M059J (cell line): ENCODE results near the gene SHC3. TPM values are rescaled to one million over a fixed set of nuclear protein-coding genes. Genes with fewer than 3 reads are reported as not detected.
A peak's percentile ranks its signal among the peaks of the same experiment; 100 is the strongest.

Experiments
- DNase-seq: peaks from one replicate; pipeline ENCODE4 v3.0.0-alpha.2; 2012; ENCODE audit warnings: low read depth
- total RNA-seq: library from RNA; depleted of rRNA; stranded (reverse); fragments of >200 nt; shearing (Covaris generic); gene quantifications from 2 replicates; pipeline ENCODE4 v1.2.3, GENCODE V29; 2014

The SHC3 gene
- total RNA-seq, 1 experiment from 2014 or later, result 3.2 TPM

DNA sequence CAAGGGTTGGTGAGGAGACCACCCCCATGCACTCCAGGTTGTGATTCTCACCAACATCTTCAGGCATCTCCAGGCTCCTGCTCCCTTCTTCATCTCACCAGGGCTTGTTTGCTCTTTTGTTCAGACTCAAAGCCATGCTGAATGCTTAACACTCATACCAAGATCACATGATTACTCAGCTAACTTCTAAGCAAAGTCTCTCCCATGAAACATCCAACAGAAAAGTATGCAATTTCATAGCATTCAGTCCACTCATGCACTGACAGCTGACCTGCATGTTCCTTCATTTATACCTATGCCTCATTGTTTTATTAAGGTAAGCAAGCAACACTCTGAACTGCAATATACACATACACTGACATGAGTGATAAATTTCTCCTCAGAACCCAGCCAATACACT lies 69.0 kb downstream of the SHC3 start:
- DNase-seq, result no peak

- no peak for DNase-seq
Measured at GRCh38 chr9:89107406-89107805, 71.2 kb downstream of the SHC3 start.

DNA sequence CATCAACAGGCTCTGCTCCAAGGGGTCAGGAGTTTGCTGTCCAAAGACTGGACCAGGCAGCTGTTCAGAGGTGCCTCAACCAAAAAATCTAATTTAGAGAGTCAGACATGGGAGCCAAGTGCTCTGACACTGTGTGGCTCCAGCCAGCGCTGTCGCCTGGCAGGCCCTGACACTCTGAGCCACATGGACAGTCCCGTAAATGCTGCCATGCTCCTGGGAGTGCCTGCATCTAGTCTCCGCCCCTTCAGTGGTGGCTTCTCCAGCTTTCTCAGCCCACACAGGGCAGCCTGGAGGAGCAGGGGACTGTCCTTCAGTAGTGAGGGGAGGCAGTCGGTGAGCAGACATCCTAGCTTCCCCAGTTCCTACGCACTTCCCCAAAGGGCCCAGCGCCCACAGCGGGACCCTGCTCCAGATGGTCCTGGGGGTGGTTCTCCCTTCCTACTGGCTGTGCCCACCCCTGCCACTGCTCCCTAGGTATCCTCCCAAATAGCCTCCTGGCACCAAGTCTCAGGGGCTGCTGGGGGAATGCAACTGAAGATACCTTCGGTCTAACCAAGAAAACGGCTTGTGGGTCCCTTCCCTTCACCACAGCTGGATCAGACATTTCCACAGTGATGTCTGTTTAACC lies 72.3 kb downstream of the SHC3 start:
- no peak for DNase-seq

- DNase-seq, result no peak
Measured at GRCh38 chr9:89104821-89105220, 73.8 kb downstream of the SHC3 start.

GRCh38 chr9:89097219-89097618 lies 81.4 kb downstream of the SHC3 start:
- DNase-seq, result no peak

- no peak for DNase-seq
Measured at GRCh38 chr9:89096807-89097206, 81.8 kb downstream of the SHC3 start.

DNA sequence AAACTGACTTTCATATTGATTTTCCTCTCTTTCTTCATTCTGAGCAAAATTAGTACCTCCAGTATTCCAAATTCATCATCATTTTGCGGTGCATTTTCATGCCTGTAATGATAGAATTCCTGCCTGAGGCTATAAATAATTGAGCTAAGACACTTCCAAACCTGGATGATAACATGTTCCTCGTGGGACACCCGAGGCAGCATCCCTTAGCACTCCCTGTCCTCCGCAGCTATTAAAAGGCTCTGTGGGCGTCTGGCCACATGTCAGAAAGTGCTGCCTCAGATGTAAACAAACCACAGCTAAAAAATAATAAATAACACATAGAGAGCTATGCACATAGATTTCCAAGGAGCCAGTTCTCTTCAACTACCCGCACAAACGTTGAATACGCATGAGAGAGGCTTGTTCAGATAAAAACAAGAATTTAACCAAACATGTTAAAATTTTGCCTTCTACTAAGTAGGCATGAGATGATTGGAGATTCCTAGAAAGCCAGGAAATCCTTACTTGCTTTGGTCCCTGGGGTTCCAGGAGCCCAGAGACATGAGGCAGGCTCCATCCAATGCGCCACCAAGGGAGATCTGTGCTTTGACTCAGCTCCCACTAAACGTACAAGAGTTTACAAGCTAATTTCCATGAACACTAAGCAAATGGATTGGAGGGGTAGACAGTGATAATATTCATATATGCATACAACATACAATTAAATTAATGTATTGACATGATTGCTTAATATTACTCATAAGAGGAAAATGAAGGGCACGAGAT lies 82.7 kb downstream of the SHC3 start:
- DNase-seq, result no peak

DNA sequence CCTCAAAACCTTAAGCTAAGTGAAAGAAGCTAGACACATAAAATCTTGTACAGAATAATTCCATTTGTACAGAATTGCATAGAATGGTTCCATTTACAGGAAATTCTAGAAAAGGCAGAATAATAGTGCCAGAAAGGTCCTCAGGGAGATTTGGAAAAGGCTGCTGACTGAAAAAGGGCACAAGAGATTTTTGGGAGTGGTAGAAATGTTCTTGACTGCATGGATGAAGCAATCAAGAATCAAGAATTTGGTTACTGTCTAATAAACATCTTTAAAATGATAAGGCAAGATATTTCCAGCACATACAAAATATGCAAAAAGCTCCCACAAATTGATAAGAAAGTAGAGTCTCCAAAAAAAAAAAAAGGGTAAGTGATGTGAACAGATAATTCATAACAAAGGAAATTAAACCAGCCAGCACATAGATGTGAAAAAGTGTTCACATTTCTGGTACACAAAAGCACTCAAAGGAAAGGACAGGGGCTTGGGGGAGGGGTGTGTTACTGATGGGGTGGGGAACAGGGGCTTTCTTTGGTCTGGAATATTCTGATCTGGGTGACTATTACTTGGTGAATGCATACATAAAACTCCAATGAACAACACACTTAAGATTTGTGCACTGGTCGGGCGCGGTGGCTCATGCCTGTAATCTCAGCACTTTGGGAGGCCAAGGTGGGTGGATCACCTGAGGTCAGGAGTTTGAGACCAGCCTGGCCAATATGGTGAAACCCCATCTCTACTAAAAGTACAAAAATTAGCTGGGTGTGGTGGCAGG lies 85.2 kb downstream of the SHC3 start:
- DNase-seq, result no peak

GRCh38 chr9:89089176-89089575 lies 89.4 kb downstream of the SHC3 start:
- no peak for DNase-seq

DNA sequence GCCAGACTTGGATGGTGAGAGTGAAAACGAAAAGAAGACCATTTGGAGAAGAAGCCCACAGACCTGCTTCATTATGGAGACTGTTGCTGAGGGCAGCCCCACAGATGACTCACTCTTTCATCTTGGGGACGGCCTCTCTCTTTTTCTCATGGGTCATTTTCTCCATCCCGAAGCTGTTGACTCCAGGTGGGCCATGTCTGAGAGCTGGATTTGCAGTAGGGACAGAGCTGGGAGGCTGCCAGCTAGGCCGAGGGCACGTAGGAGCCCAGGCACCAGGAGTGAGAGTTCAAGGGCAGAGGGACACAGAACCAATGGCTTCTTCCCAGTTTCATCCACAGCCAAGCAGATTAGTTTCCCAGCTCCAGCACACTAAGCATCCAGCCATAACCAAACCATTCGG lies 95.0 kb downstream of the SHC3 start:
- DNase-seq, result no peak

GRCh38 chr9:89080193-89080592 lies 98.4 kb downstream of the SHC3 start:
- DNase-seq, result no peak

GRCh38 chr9:89079391-89079790 lies 99.2 kb downstream of the SHC3 start:
- no peak for DNase-seq

DNA sequence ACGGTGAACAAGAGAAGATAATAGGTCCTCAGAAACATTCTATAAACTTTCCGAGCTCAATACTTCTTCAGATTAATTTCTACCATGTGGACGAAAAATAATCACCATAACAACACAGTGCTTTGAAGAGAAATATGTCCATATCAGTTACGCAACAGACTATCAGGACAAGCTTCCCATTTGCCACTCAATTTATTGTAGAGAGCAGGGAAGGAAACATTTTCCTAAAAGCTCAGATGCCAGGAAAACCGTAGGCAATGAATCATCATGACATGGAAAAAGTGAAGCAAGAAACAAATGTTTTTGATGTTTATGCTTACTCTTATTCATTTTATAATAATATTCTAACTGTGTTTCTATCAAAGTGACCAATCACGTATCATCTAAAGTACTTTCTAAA lies 99.8 kb downstream of the SHC3 start:
- DNase-seq, result peak; percentile 59

- no peak for DNase-seq
Measured at GRCh38 chr9:89078421-89078820, 100.2 kb downstream of the SHC3 start.

- DNase-seq, result no peak
Measured at GRCh38 chr9:89077519-89077918, 101.1 kb downstream of the SHC3 start.

DNA sequence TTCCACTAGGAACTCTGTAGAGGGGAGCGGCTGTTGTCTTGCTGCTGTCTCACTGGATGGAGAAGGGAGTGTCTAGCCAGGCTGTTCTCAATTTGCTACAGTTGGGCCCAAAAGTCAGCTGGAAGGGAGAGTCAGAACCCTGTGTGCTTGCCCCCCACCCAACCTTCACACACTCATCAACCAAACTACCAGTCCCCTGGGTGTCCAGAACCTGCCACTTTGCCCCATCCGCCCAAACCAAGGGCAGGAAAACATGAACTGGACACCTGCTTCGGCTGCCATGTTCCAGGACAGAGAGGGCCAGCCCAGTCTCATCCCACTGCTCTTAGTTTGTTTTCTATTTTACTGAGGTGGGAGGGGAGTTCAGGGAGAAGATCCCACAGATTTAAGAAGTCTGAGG lies 105.2 kb downstream of the SHC3 start:
- DNase-seq, result no peak

GRCh38 chr9:89071591-89071990 lies 107.0 kb downstream of the SHC3 start:
- no peak for DNase-seq

GRCh38 chr9:89066835-89067234 lies 111.8 kb downstream of the SHC3 start:
- no peak for DNase-seq

GRCh38 chr9:89065921-89066320 lies 112.7 kb downstream of the SHC3 start:
- no peak for DNase-seq

DNA sequence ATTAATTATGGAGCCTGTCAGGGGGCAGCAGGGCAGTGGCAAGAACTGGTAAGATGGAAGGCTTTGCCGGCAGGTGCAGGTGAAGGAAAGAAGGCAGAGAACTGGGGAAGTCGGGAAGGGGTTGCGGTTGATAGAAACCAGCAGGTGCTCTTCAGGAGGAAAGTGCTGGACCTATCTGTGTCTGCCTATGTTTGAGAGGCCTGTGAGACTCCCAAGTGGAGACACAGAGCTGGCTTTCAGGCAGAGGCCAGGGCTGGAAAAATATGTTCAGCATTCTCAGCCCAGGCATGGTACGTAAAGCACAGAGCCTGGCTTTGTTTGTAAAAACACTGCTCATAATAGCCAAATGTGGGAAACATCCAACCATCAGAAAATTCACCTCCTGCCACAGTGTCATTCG lies 117.8 kb downstream of the SHC3 start:
- no peak for DNase-seq

- no peak for DNase-seq
Measured at GRCh38 chr9:89059925-89060506, 118.6 kb downstream of the SHC3 start.

- DNase-seq, result no peak
Measured at GRCh38 chr9:89058906-89059305, 119.7 kb downstream of the SHC3 start.
